GM21529 (cell line): ENCODE results near the gene NUP214.
"Not testable (repeated sequence)": the region's sequence is repeated elsewhere in the genome, so short reads cannot be mapped to it uniquely, and the experiment has no call there.

ENCODE experiments used
- ATAC-seq: cut with Tn5 transposase; IDR thresholded peaks from one replicate; pipeline ENCODE4 v1.9.1; 2021; ENCODE audit not compliant: unreplicated experiment

Gene NUP214

GRCh38 chr9:131160416-131161112, 35.2 kb downstream of the NUP214 start:
- no peak for ATAC-seq

GRCh38 chr9:131161585-131161984, 36.2 kb downstream of the NUP214 start:
- ATAC-seq, result no peak

DNA sequence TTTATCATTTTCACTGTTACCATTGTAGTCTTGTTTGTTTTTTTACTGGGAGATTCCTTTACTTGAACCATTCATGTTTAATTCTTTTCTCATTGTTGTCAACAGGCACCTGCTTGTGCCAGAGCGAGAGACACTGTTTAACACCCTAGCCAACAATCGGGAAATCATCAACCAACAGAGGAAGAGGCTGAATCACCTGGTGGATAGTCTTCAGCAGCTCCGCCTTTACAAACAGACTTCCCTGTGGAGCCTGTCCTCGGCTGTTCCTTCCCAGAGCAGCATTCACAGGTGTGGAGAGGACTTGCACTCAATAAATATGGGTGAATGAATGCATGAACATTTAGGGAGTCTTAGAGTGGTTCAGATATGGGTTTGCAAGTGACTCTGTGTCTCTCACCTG, 37.5 kb downstream of the NUP214 start:
- ATAC-seq, result no peak

DNA sequence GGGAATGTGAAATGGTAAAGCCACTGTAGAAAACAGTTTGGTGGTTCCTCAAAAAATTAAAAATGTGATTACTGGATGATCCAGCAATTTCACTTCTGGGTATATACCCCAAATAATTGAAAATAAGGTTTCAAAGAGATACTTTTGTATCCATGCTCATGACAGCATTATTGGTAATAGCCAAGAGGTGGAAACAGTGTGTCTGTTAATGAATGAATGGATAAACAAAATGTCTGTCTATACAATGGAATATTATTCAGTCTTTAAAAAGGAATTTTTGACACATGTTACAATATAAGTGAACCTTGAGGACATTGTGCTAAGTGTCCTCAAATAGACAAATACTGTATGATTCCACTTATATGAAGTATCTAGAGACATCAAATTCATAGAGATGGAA, 40.1 kb downstream of the NUP214 start:
- no peak for ATAC-seq

- ATAC-seq, result no peak
Measured at GRCh38 chr9:131167146-131167692, 41.8 kb downstream of the NUP214 start.

GRCh38 chr9:131167936-131168335, 42.5 kb downstream of the NUP214 start:
- no peak for ATAC-seq

DNA sequence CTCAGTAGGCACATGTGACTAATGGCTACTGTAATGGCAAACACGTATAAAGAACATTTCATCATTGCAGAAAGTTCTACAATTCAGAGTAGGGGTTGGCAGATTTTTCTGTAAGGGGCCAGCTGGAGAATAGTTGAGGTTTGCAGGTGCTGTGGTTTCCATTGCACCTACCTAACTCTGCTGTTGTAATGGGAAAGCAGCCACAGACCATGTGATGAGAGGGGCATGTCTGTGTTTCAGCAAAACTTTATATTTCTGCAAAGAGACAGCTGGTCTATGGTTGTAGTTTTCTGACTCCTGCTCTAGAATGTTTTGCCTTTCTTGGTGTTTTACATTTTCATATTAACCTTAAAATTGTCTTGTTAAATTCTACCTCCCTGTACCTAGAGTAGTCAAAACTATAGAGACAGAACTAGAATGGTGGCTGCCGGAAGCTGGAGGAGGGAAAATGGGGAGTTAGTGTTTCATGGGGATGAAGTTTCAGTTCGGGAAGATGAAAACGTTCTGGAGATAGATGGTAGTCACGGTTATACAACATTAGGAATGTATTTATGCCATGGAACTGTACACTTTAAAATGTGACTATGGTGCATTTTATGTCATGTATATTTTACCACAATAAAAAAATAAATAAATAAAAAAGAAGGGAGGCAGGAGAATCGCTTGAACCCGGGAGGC, 44.3 kb downstream of the NUP214 start:
- no peak for ATAC-seq

DNA sequence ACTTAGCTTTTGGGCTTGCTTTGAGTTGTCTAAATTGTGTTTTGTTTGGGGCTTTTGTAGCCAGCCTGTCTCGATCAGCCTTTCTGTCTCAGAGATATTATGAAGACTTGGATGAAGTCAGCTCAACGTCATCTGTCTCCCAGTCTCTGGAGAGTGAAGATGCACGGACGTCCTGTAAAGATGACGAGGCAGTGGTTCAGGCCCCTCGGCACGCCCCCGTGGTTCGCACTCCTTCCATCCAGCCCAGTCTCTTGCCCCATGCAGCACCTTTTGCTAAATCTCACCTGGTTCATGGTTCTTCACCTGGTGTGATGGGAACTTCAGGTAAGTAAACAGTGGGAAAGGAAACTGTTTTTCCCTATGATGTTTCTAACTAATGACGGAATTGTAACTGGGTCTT, 48.6 kb downstream of the NUP214 start:
- no peak for ATAC-seq

- no peak for ATAC-seq
Measured at GRCh38 chr9:131174681-131175239, 49.4 kb downstream of the NUP214 start.

- no peak for ATAC-seq
Measured at GRCh38 chr9:131177898-131178297, 52.5 kb downstream of the NUP214 start.

DNA sequence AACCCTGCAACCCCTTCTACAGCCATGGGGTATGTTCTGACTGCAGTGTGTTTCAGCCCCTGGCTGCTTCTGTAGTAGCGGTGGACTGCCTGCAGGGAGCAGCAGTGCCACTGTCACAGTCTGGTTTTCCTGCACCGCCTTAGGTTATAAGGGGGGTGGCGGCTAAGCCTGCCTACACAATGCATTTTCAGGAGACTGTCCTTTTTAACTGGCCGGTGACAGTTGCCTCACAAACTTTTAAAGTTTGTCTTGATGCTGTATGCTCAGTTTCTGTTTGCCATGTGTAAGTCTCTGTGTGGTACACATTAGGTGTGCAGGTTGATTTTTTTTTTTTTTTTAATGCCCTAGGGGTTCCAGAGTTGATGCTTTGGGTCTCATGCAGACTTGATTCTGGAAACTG, 53.0 kb downstream of the NUP214 start:
- peak; percentile 84 for ATAC-seq

- ATAC-seq, result no peak
Measured at GRCh38 chr9:131178926-131179325, 53.5 kb downstream of the NUP214 start.

GRCh38 chr9:131179561-131180219, 54.3 kb downstream of the NUP214 start:
- ATAC-seq, result no peak

DNA sequence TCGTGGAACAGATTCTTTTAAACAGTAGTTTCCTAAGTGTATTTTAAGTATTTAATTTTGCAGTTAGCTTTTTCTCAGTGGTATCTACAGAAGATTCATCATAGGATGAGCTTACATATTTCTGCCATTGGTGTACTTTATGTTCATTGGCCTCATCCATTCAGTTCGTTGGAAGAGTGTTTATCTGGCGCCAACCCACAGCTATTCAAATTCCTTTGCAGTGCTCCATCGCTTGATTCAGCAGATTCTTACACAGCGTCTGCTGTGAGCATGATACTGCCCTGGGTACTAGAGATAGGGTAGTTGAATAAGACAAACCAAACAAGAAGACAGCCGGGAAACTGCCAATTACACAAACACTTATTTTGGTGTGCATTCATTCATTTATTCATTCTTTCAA, 55.1 kb downstream of the NUP214 start:
- no peak for ATAC-seq

DNA sequence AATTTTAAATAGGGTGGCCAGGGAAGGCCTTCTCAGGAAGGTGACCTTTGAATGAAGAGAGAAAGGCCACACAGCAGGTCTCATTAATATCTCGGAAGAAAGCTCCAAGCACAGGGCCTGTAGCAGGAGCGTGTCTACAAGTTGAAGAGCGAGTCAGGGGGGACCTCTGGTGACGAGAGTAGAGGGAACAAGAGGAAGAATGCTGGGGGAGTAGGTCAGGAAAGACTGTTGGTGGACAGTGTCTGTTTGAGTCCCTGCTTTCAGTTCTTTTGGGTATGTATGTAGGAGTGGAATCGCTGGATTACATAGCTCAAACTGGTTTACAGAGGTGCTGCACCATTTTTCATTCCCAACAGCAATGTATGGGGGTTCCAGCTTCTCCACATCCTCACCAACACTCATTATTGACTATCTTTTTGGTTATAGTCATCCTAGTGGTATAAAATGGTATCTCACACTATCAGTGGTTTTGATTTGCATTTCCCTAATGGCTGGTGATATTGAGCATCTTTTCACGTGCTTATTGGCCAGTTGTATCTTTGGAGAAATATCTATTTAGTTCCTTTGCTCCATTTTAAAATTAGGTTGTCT, 55.8 kb downstream of the NUP214 start:
- ATAC-seq, result no peak

DNA sequence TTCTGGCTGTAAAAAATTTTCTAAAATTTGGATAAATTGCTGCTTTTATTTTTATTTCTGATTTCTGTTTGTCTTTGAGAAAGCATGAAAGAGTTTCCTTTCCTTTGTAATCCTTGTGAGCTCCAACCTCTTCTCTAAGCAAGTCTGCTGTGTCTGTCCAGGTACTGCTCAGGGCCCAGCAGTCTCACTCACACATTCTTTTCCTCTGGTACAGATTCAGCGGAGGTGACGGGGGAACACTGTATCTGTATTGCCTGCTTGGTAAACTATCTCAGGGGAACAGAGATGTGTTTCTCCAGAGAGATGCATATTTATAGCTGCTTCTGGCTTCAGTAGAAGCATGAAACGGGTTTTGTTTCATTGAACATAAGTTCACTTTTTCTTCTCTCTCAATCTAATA, 60.5 kb downstream of the NUP214 start:
- no peak for ATAC-seq

DNA sequence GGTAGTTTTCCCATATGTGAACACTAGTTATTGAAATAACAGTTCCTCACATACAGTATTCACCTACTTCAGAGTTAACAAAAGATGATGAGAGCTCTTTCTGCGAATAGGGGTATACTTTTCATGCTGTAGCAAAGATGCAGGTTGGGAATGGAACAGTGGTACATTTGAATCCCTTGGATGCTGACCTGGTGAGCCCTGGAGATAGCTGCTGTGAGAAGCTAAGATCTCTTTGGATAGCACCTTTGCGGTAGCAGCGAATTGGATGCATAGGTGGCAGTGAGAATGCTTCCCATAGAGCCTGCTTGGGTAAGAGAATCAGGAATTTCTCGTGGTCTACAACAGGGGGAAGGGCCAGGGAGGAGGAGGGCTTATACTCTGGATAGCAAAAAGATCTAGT, 61.2 kb downstream of the NUP214 start:
- ATAC-seq, result no peak

DNA sequence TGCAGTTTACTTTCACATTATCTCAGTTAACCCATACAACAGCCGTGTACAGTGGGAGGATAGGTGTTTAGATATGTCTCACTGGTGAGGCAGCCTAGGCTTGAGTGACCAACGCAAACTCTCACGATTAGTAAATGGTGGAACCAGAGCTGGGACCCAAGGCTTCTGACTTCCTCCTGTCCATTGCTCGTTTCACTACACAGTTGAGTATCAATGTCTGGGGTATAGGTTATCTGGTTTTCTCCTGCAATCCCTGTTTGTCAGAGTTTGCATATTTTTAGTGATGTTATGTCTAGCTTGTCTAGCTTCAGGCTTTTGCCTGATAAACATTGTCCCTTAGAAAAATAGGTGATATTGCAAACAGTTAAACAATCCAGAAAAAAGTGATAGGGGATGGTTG, 62.6 kb downstream of the NUP214 start:
- ATAC-seq, result peak; percentile 52

DNA sequence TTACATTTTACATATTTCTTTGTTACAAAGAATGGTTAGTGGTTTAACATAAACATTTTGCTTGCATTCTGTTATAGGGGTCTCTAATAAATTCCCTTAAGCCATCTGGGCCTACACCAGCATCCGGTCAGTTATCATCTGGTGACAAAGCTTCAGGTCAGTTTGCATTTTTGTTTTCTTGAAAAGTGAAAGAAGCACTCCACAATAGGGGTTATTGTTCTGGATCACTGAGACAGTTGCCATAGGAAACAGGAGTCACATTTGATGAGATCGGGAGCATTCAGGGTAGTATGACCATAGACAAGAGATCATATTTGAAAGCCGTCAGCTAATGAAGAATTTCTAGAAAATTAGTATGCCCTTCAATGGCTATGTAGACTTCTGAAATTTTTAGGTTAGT, 63.6 kb downstream of the NUP214 start:
- no peak for ATAC-seq

DNA sequence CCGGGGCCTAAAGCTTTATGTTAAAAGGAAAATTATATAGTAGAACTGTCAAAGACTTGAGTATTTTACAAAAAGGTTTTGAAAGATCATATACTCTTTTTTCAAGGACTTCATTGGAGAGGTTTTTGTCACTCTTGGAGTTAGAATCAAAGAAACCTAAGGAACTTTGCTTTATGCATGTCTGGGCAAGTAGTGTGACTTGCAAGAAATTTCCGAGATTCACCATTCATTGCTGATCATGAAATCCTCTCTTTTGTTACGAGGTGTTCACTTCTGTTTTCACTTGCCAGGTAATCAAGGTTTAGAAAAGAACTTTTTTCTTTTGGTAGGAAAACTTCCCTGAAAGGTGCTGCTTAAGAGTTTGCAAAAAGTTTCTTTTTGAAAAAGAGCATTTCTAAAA, 64.8 kb downstream of the NUP214 start:
- ATAC-seq, result no peak

DNA sequence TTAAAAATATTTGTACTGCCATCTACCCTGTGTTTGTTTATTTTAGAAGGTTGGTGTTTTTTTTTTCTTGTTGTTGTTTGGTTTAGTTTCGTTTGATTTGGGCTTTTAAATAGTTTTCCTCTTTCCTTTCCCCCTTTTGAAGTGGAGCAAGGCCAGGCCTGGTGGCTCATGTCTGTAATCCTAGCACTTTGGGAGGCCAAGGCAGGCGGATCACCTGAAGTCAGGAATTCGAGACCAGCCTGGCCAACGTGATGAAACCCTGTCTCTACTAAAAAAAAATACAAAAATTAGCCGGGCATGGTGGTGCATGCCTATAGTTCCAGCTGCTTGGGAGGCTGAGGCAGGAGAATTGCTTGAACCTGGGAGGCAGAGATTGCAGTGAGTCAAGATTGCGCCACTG, 65.6 kb downstream of the NUP214 start:
- not testable (repeated sequence) for ATAC-seq
